MM.1S (cell line): ENCODE data around the gene PCDHGA5.
"Not testable (repeated sequence)": the region's sequence is repeated elsewhere in the genome, so short reads cannot be mapped to it uniquely, and the experiment has no call there.

Source experiments
- DNase-seq: peaks from one replicate; pipeline ENCODE4 v3.0.0-alpha.2; 2015
- H2AFZ ChIP-seq: fragments of 300-600 bp; sonication (generic); 2 replicates; pipeline ENCODE4 v1.6.0; 2016; ENCODE audit warnings: antibody characterized with exemption, low read length
- H3F3A ChIP-seq: fragments of 300-600 bp; sonication (generic); 2 replicates; pipeline ENCODE4 v1.6.1; 2016; ENCODE audit warnings: mild to moderate bottlenecking, antibody characterized with exemption, low read length, moderate library complexity, mixed read lengths; ENCODE audit not compliant: insufficient read depth
- H3K27ac ChIP-seq: fragments of 300-600 bp; sonication (generic); 2 replicates; pipeline ENCODE4 v1.5.1; 2016; ENCODE audit warnings: mild to moderate bottlenecking, low read length
- H3K27me3 ChIP-seq: fragments of 300-600 bp; sonication (generic); replicated peaks from 2 replicates; pipeline ENCODE4 v1.6.0; 2016; ENCODE audit warnings: low read length; ENCODE audit not compliant: insufficient read depth
- H3K36me3 ChIP-seq: fragments of 300-600 bp; sonication (generic); replicated peaks from 2 replicates; pipeline ENCODE4 v1.6.1; 2016; ENCODE audit warnings: mild to moderate bottlenecking, low read length, mixed read lengths; ENCODE audit not compliant: insufficient read depth
- H3K4me1 ChIP-seq: fragments of 300-600 bp; sonication (generic); 2 replicates; pipeline ENCODE4 v1.6.1; 2016; ENCODE audit warnings: low read length, mixed read lengths
- H3K4me2 ChIP-seq: fragments of 300-600 bp; sonication (generic); 2 replicates; pipeline ENCODE4 v1.6.0; 2016; ENCODE audit warnings: low read depth, low read length
- H3K4me3 ChIP-seq: fragments of 300-600 bp; sonication (generic); 2 replicates; pipeline ENCODE4 v1.5.1; 2016; ENCODE audit warnings: low read length, mixed read lengths
- H3K79me2 ChIP-seq: fragments of 300-600 bp; sonication (generic); 2 replicates; pipeline ENCODE4 v1.6.1; 2016; ENCODE audit warnings: mixed run types, low read length, mixed read lengths
- H3K9ac ChIP-seq: fragments of 300-600 bp; sonication (generic); 2 replicates; pipeline ENCODE4 v1.6.1; 2016; ENCODE audit warnings: low read length, mixed read lengths
- H3K9me2 ChIP-seq: fragments of 300-600 bp; sonication (generic); replicated peaks from 2 replicates; pipeline ENCODE4 v1.6.1; 2016; ENCODE audit warnings: mild to moderate bottlenecking, low read length, mixed read lengths; ENCODE audit not compliant: insufficient read depth
- H3K9me3 ChIP-seq: fragments of 300-600 bp; sonication (generic); replicated peaks from 2 replicates; pipeline ENCODE4 v1.6.1; 2016; ENCODE audit warnings: mild to moderate bottlenecking, low read length, mixed read lengths; ENCODE audit not compliant: insufficient read depth
- H4K20me1 ChIP-seq: fragments of 300-600 bp; sonication (generic); 2 replicates; pipeline ENCODE4 v1.6.1; 2016; ENCODE audit warnings: mild to moderate bottlenecking, low read length, moderate library complexity, mixed read lengths; ENCODE audit not compliant: insufficient read depth
- EZH2 ChIP-seq: fragments of 300-600 bp; sonication (generic); optimal IDR thresholded peaks from 2 replicates; pipeline ENCODE3; 2017; ENCODE audit warnings: low read depth, mild to moderate bottlenecking, antibody characterized with exemption, low read length, mixed read lengths
- EZH2phosphoT487 ChIP-seq: fragments of 300-600 bp; sonication (generic); IDR thresholded peaks from 2 replicates; pipeline ENCODE4 v1.6.1; 2018; ENCODE audit warnings: antibody characterized with exemption, low read length
- TF ChIP-seq, protein P1 (sequence below): fragments of 300-600 bp; sonication (generic); IDR thresholded peaks from 2 replicates; pipeline ENCODE4 v1.5.1; 2016; ENCODE audit warnings: antibody characterized with exemption, low read length, mixed read lengths

The PCDHGA5 gene

DNA sequence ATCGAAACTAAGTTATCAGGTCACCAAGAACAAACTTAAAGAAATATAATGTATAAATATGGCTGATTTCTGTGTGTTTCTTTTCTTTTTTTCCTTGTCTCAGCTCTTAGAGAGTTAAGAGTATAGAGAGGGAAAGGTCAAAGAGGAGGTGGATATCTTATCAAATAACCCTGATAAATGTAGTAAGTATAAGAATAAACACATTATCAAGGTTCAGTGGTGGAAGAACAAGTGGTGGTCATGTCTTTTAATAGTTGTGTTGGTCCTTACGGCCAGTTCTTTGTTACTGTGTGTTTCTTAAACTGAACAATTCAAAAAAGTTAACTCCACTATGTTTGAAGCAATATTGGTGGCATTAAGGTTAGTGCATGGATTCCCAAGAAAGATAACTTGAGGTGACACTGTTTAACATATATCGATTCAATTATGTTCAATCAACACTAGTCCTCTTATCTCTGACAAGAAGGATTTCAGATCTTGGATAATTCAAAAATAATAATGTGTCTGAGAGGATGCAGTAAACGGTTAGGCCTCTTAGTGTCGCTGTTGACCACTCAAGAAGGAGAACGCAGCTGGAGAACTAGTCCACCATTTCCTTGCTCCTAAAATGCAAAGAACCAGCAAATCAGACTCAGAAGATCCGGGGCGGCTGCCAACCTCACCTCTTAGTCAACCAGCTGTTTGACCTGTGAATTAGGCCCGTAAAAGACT is 20.6 kb upstream of the PCDHGA5 start, which contains the start of gene PCDHGA3:
PCDHGA3 (plus strand) TSS at position 588 of the 711 bp plus-strand sequence. CDS start 205 bp downstream, outside the sequence.
- H4K20me1 ChIP-seq, result no peaks in the 10 kb centered on the region
- no peaks in the 10 kb centered on the region; the same call in 1 of the 2 replicates for H3K27me3 ChIP-seq
- no peaks in the 10 kb centered on the region for H3K79me2 ChIP-seq
- TF ChIP-seq EZH2 (no peak), EZH2phosphoT487 (no peak)
- TF ChIP-seq, protein P1, sequence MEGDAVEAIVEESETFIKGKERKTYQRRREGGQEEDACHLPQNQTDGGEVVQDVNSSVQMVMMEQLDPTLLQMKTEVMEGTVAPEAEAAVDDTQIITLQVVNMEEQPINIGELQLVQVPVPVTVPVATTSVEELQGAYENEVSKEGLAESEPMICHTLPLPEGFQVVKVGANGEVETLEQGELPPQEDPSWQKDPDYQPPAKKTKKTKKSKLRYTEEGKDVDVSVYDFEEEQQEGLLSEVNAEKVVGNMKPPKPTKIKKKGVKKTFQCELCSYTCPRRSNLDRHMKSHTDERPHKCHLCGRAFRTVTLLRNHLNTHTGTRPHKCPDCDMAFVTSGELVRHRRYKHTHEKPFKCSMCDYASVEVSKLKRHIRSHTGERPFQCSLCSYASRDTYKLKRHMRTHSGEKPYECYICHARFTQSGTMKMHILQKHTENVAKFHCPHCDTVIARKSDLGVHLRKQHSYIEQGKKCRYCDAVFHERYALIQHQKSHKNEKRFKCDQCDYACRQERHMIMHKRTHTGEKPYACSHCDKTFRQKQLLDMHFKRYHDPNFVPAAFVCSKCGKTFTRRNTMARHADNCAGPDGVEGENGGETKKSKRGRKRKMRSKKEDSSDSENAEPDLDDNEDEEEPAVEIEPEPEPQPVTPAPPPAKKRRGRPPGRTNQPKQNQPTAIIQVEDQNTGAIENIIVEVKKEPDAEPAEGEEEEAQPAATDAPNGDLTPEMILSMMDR, result peak; percentile 37
- no peak within 1 kb of the TSS for H3K27ac ChIP-seq
- DNase-seq, result peak; percentile 38
- H3K9ac ChIP-seq, result no peak within 1 kb of the TSS
- H3K4me2 ChIP-seq, result no peak within 1 kb of the TSS
- no peaks in the 10 kb centered on the region for H3F3A ChIP-seq
- no peak within 1 kb of the TSS for H2AFZ ChIP-seq
- no peaks in the 10 kb centered on the region for H3K36me3 ChIP-seq
- H3K4me1 ChIP-seq, result no peaks in the 10 kb centered on the region
- H3K9me3 ChIP-seq, result no peaks in the 10 kb centered on the region
- H3K9me2 ChIP-seq, result no peaks in the 10 kb centered on the region
- H3K4me3 ChIP-seq, result no peak within 1 kb of the TSS

DNA sequence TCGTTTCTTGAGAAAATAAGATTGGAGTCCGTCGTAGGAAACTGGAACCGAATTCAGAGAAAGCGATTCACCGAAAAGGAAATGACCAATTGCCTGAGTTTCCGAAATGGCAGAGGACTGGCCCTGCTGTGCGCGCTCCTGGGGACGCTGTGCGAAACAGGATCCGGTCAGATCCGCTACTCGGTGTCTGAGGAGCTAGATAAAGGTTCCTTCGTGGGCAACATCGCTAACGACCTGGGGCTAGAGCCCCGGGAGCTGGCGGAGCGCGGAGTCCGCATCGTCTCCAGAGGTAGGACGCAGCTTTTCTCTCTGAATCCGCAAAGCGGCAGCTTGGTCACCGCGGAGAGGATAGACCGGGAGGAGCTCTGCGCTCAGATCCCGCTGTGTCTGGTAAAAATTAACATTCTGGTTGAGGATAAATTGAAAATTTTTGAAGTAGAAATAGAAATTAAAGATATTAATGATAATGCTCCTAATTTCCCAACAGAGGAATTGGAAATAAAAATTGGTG is 20.0 kb upstream of the PCDHGA5 start:
- H3K79me2 ChIP-seq, result no peaks in the 10 kb centered on the region
- H3K9me3 ChIP-seq, result no peaks in the 10 kb centered on the region
- H3K4me2 ChIP-seq, result no peak overlapping the region
- no peaks in the 10 kb centered on the region for H4K20me1 ChIP-seq
- H3K36me3 ChIP-seq, result no peaks in the 10 kb centered on the region
- no peak for TF ChIP-seq EZH2phosphoT487
- TF ChIP-seq, protein P1, result no peak
- no peak for TF ChIP-seq EZH2
- DNase-seq, result no peak
- no peaks in the 10 kb centered on the region for H3F3A ChIP-seq
- no peak overlapping the region for H3K27ac ChIP-seq
- no peak overlapping the region for H3K9ac ChIP-seq
- no peaks in the 10 kb centered on the region for H3K4me1 ChIP-seq
- no peak overlapping the region for H2AFZ ChIP-seq
- H3K27me3 ChIP-seq, result no peaks in the 10 kb centered on the region; the same call in 1 of the 2 replicates
- H3K9me2 ChIP-seq, result no peaks in the 10 kb centered on the region
- no peak overlapping the region for H3K4me3 ChIP-seq

- Histone ChIP-seq H3K27ac (no peak overlapping the region), H3K27me3 (no peaks in the 10 kb centered on the region; the same call in 1 of the 2 replicates), H3K9ac (no peak overlapping the region), H3K4me3 (no peak overlapping the region), H4K20me1 (no peaks in the 10 kb centered on the region), H2AFZ (no peak overlapping the region), H3K79me2 (no peaks in the 10 kb centered on the region), H3K9me2 (no peaks in the 10 kb centered on the region), H3F3A (no peaks in the 10 kb centered on the region), H3K9me3 (no peaks in the 10 kb centered on the region), H3K4me1 (no peaks in the 10 kb centered on the region), H3K4me2 (no peak overlapping the region), H3K36me3 (no peaks in the 10 kb centered on the region)
- TF ChIP-seq, protein P1, result no peak
- no peak for TF ChIP-seq EZH2phosphoT487
- TF ChIP-seq EZH2, result no peak
- no peak for DNase-seq
These were observed 18.6 kb upstream of the PCDHGA5 start for GRCh38 chr5:141345327-141345726.

- H3K9me3 ChIP-seq, H3K36me3 ChIP-seq, H2AFZ ChIP-seq, H3K4me3 ChIP-seq, H3K9me2 ChIP-seq, H3F3A ChIP-seq, H3K27me3 ChIP-seq, DNase-seq, H3K9ac ChIP-seq, H3K27ac ChIP-seq, H3K4me1 ChIP-seq, H4K20me1 ChIP-seq, H3K4me2 ChIP-seq, H3K79me2 ChIP-seq: not testable (repeated sequence)
These were observed 17.9 kb upstream of the PCDHGA5 start for GRCh38 chr5:141346017-141346416.
